ENCODE data around the gene COL16A1. TPM values are rescaled to one million over a fixed set of nuclear protein-coding genes. Genes with fewer than 3 reads are reported as not detected.

COL16A1 gene
- total and polyA plus RNA-seq, 2 of the 13 experiments (the other 11 are each of a cell fraction or from before 2014, with no cell fraction given): 4.3 to 12.2 TPM

GRCh38 chr1:31705080-31705866, 1.5 kb upstream of the COL16A1 start (continued):
- TF ChIP-seq RERE (CRISPR knock-in tag; IDR thresholded peaks at IDR 0.05; ENCODE audit: low read depth): no peak
- no peak for TF ChIP-seq ZBTB49 (CRISPR knock-in tag; IDR thresholded peaks at IDR 0.05; ENCODE audit: borderline replicate concordance)
- TF ChIP-seq NFE2L2 (IDR thresholded peaks at IDR 0.05; ENCODE audit: low read length): no peak
- no peak for TF ChIP-seq ZNF260 (CRISPR knock-in tag; IDR thresholded peaks at IDR 0.05; ENCODE audit: borderline replicate concordance, low read depth)
- 0 out of 2 replicates have a peak, but pooled peaks have one; percentile 69 for TF ChIP-seq ZNF333 (CRISPR knock-in tag; IDR thresholded peaks at IDR 0.05; ENCODE audit: borderline replicate concordance)
- TF ChIP-seq SNAI1 (CRISPR knock-in tag; IDR thresholded peaks at IDR 0.05; ENCODE audit: borderline replicate concordance): no peak
- no peak for TF ChIP-seq ZNF10 (CRISPR knock-in tag; IDR thresholded peaks at IDR 0.05; ENCODE audit: borderline replicate concordance, low read depth)
- TF ChIP-seq MLLT10 (CRISPR knock-in tag; IDR thresholded peaks at IDR 0.05): no peak
- 0 out of 4 replicates have a peak, but pooled peaks of 1 of the 2 experiments have one; percentile 54 for TF ChIP-seq HMGXB4 (CRISPR knock-in tag; IDR thresholded peaks at IDR 0.05; ENCODE audit: borderline replicate concordance in 1 of 2, low read depth in 1 of 2)
- TF ChIP-seq, protein P1, sequence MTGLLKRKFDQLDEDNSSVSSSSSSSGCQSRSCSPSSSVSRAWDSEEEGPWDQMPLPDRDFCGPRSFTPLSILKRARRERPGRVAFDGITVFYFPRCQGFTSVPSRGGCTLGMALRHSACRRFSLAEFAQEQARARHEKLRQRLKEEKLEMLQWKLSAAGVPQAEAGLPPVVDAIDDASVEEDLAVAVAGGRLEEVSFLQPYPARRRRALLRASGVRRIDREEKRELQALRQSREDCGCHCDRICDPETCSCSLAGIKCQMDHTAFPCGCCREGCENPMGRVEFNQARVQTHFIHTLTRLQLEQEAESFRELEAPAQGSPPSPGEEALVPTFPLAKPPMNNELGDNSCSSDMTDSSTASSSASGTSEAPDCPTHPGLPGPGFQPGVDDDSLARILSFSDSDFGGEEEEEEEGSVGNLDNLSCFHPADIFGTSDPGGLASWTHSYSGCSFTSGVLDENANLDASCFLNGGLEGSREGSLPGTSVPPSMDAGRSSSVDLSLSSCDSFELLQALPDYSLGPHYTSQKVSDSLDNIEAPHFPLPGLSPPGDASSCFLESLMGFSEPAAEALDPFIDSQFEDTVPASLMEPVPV (CRISPR knock-in tag; IDR thresholded peaks at IDR 0.05): 0 out of 2 replicates have a peak, but pooled peaks have one; percentile 56
- TF ChIP-seq GFI1 (CRISPR knock-in tag; IDR thresholded peaks at IDR 0.05; ENCODE audit: borderline replicate concordance): no peak
- TF ChIP-seq, protein P2, sequence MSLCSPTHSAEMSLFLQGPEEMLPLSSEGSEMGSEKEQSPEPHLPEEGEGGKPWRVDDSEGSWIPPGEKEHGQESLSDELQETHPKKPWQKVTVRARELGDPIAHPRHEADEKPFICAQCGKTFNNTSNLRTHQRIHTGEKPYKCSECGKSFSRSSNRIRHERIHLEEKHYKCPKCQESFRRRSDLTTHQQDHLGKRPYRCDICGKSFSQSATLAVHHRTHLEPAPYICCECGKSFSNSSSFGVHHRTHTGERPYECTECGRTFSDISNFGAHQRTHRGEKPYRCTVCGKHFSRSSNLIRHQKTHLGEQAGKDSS (CRISPR knock-in tag; IDR thresholded peaks at IDR 0.05; ENCODE audit: borderline replicate concordance, low read depth): no peak
- TF ChIP-seq GLMP (CRISPR knock-in tag; IDR thresholded peaks at IDR 0.05; ENCODE audit: borderline replicate concordance): no peak
